IMR-90 (cell line): ENCODE results near the gene TOMM34. TPM values are rescaled to one million over a fixed set of nuclear protein-coding genes. Genes with fewer than 3 reads are reported as not detected.

Experiments used
- ATAC-seq: fragments of 200-7000 bp; cut with Tn5 transposase; 2 replicates; pipeline ENCODE4 v1.9.1; 2020; ENCODE audit warnings: low read depth, mild to moderate bottlenecking, moderate library complexity
- BruUV-seq: library from RNA; stranded (reverse); fragments of 400-500 nt; replicated peaks from 2 replicates; lab custom pipeline; 2021; lab: Mats Ljungman, UMichigan
- CTCF ChIA-PET: fragments of 300-600 bp; formaldehyde crosslinking; extraction: SDS; loops from one replicate; lab custom pipeline; 2021; ENCODE audit warnings: antibody characterized with exemption; lab: Yijun Ruan, JAX
- POLR2A ChIA-PET: fragments of 300-600 bp; sonication (Branson Sonifier 250); formaldehyde crosslinking; loops from one replicate; lab custom pipeline; 2022; ENCODE audit warnings: antibody characterized with exemption; ENCODE audit not compliant: unreplicated experiment; lab: Charles Lee
- DNase-seq: peaks from one replicate; pipeline ENCODE4 v3.0.0; 2013
- H2AFZ ChIP-seq: replicated peaks from 2 replicates; pipeline ENCODE3; 2013; ENCODE audit warnings: low read length, mild to moderate bottlenecking; ENCODE audit not compliant: poor library complexity
- H2AK5ac ChIP-seq: 2 replicates; pipeline ENCODE4 v1.6.1; 2013; ENCODE audit warnings: low read depth, low read length, inconsistent platforms
- H2AK9ac ChIP-seq: replicated peaks from 2 replicates; pipeline ENCODE3; 2013; ENCODE audit warnings: mild to moderate bottlenecking, low read depth, low read length, moderate library complexity; ENCODE audit not compliant: poor library complexity
- H2BK120ac ChIP-seq: 2 replicates; pipeline ENCODE4 v1.6.1; 2013; ENCODE audit warnings: low read depth, low read length, inconsistent platforms
- H2BK15ac ChIP-seq: 3 replicates; pipeline ENCODE4 v1.6.1; 2013; ENCODE audit warnings: low read depth, low read length, inconsistent platforms
- H2BK20ac ChIP-seq: 2 replicates; pipeline ENCODE4 v1.6.1; 2013; ENCODE audit warnings: low read depth, mild to moderate bottlenecking, inconsistent platforms, low read length, moderate library complexity
- H2BK5ac ChIP-seq: 2 replicates; pipeline ENCODE4 v1.6.1; 2013; ENCODE audit warnings: mild to moderate bottlenecking, low read depth, low read length, inconsistent platforms; ENCODE audit not compliant: poor library complexity, severe bottlenecking
- H3K14ac ChIP-seq: replicated peaks from 2 replicates; pipeline ENCODE4 v1.6.1; 2013; ENCODE audit warnings: low read depth, low read length, inconsistent platforms
- H3K18ac ChIP-seq: 2 replicates; pipeline ENCODE4 v1.6.1; 2013; ENCODE audit warnings: low read depth, low read length, control low read depth
- H3K23ac ChIP-seq: 2 replicates; pipeline ENCODE4 v1.6.1; 2013; ENCODE audit warnings: low read depth, low read length, inconsistent platforms
- H3K27ac ChIP-seq: 2 replicates; pipeline ENCODE4 v1.5.1; 2013; ENCODE audit warnings: mild to moderate bottlenecking, control low read depth, low read length; ENCODE audit not compliant: insufficient read depth
- H3K27me3 ChIP-seq: 2 replicates; pipeline ENCODE4 v1.6.1; 2013; ENCODE audit warnings: low read length; ENCODE audit not compliant: control insufficient read depth, insufficient read depth
- H3K36me3 ChIP-seq: 2 replicates; pipeline ENCODE4 v1.6.1; 2013; ENCODE audit warnings: low read length, mixed read lengths; ENCODE audit not compliant: control insufficient read depth, insufficient read depth
- H3K4ac ChIP-seq: 2 replicates; pipeline ENCODE4 v1.6.1; 2013; ENCODE audit warnings: low read depth, low read length, inconsistent platforms
- H3K4me1 ChIP-seq: 2 replicates; pipeline ENCODE4 v1.6.1; 2013; ENCODE audit warnings: low read length, mixed read lengths; ENCODE audit not compliant: control insufficient read depth, insufficient read depth
- H3K4me2 ChIP-seq: 2 replicates; pipeline ENCODE4 v1.6.1; 2013; ENCODE audit warnings: low read depth, mild to moderate bottlenecking, control low read depth, low read length, moderate library complexity
- H3K4me3 ChIP-seq: 2 replicates; pipeline ENCODE4 v1.5.1; 2013; ENCODE audit warnings: low read depth, mild to moderate bottlenecking, control low read depth, low read length, moderate library complexity; ENCODE audit not compliant: insufficient read depth
- H3K56ac ChIP-seq: 2 replicates; pipeline ENCODE4 v1.6.1; 2013; ENCODE audit warnings: low read length, inconsistent platforms; ENCODE audit not compliant: insufficient read depth; ENCODE audit errors: extremely low read depth
- H3K79me1 ChIP-seq, 2 experiments: 2 replicates each; pipeline ENCODE4 v1.6.1; 2013; ENCODE audit warnings: low read length in 2 of 2, inconsistent platforms in 1 of 2, low read depth in 1 of 2
- H3K9ac ChIP-seq: 2 replicates; pipeline ENCODE4 v1.6.1; 2013; ENCODE audit warnings: low read depth, low read length, control low read depth
- H3K9me1 ChIP-seq: 2 replicates; pipeline ENCODE4 v1.6.1; 2013; ENCODE audit warnings: low read length, inconsistent platforms; ENCODE audit not compliant: insufficient read depth
- H3K9me3 ChIP-seq: 2 replicates; pipeline ENCODE4 v1.6.1; 2013; ENCODE audit warnings: low read length; ENCODE audit not compliant: control insufficient read depth, insufficient read depth
- H4K20me1 ChIP-seq: 2 replicates; pipeline ENCODE4 v1.6.1; 2013; ENCODE audit warnings: low read length, inconsistent platforms; ENCODE audit not compliant: insufficient read depth
- H4K5ac ChIP-seq: 2 replicates; pipeline ENCODE4 v1.6.1; 2013; ENCODE audit warnings: mild to moderate bottlenecking, low read depth, low read length, control low read depth
- H4K8ac ChIP-seq, 2 experiments: 2 replicates each; pipeline ENCODE4 v1.6.1; 2013; ENCODE audit warnings: low read depth in 2 of 2, low read length in 2 of 2, control low read depth in 1 of 2, inconsistent platforms in 1 of 2
- H4K91ac ChIP-seq: 2 replicates; pipeline ENCODE4 v1.6.1; 2013; ENCODE audit warnings: low read depth, low read length, inconsistent platforms; ENCODE audit not compliant: insufficient read depth
- BHLHE40 ChIP-seq: fragments of 150-350 bp; IDR thresholded peaks from 2 replicates; pipeline ENCODE4 v1.6.1; 2016; ENCODE audit warnings: mild to moderate bottlenecking, low read depth, low read length
- CHD1 ChIP-seq: IDR thresholded peaks from 2 replicates; pipeline ENCODE4 v1.6.1; 2012; ENCODE audit warnings: low read depth, low read length, improper control_type of control experiment
- CTCF ChIP-seq: conservative IDR thresholded peaks from 2 replicates; pipeline ENCODE4 v1.5.1; 2012; ENCODE audit warnings: mild to moderate bottlenecking, low read depth, low read length, improper control_type of control experiment
- FOS ChIP-seq: fragments of 150-350 bp; IDR thresholded peaks from 2 replicates; pipeline ENCODE4 v1.6.1; 2016; ENCODE audit warnings: low read depth, low read length
- MAFK ChIP-seq: IDR thresholded peaks from 2 replicates; pipeline ENCODE4 v1.6.1; 2012; ENCODE audit warnings: low read depth, low read length, improper control_type of control experiment
- NFE2L2 ChIP-seq: fragments of 150-350 bp; IDR thresholded peaks from 2 replicates; pipeline ENCODE4 v1.6.1; 2016; ENCODE audit warnings: low read depth, mild to moderate bottlenecking, low read length
- POLR2A ChIP-seq: IDR thresholded peaks from 2 replicates; pipeline ENCODE4 v1.6.1; 2012; ENCODE audit warnings: mild to moderate bottlenecking, low read depth, low read length
- RCOR1 ChIP-seq: IDR thresholded peaks from 2 replicates; pipeline ENCODE4 v1.6.1; 2012; ENCODE audit warnings: mild to moderate bottlenecking, low read length, improper control_type of control experiment; ENCODE audit not compliant: insufficient replicate concordance
- WGBS, 2 experiments: methylation state at CpG; one replicate each; pipeline versions ENCODE4 v1.1.5 to v1.1.7; 2013; ENCODE audit warnings: missing lambda C conversion rate in 2 of 2; ENCODE audit not compliant: insufficient read length in 1 of 2; ENCODE audit errors: extremely low coverage in 2 of 2; 5-methylcytosine and 5-hydroxymethylcytosine counted together
- dilution Hi-C: fragments of 300-500 bp; cut with HindIII; formaldehyde crosslinking; loops from one replicate; pipeline ENCODE4 v1.14.3; 2018; ENCODE audit warnings: low sequenced_read_pairs; ENCODE audit not compliant: unreplicated experiment
- in situ Hi-C: fragments of 300-500 bp; cut with MboI; formaldehyde crosslinking; loops from 3 replicates; pipeline ENCODE4 v1.14.3; 2019; ENCODE audit warnings: low sequenced_read_pairs, inconsistent platforms, mixed read lengths
- intact Hi-C: fragments of 100-400 bp; cut with micrococcal nuclease; formaldehyde crosslinking; loops from 2 replicates; pipeline ENCODE4 v1.10.0; 2022
- polyA plus RNA-seq, 3 experiments: library from polyadenylated mRNA; depleted of rRNA; stranded (reverse); fragments of >200 nt; gene quantifications; 2 replicates each; pipeline ENCODE4 v1.2.3, GENCODE V29; 2012; ENCODE audit warnings: low replicate concordance in 1 of 3
- total RNA-seq: library from RNA; depleted of rRNA; stranded (reverse); fragments of >200 nt; gene quantifications from 2 replicates; pipeline ENCODE4 v1.2.3, GENCODE V29; 2012
- TF ChIP-seq, protein P1 (sequence below): fragments of 150-350 bp; IDR thresholded peaks from 2 replicates; pipeline ENCODE4 v1.6.1; 2017; ENCODE audit warnings: mild to moderate bottlenecking, antibody characterized with exemption, low read length, low read depth

TOMM34 gene
- total and polyA plus RNA-seq, 2 of the 4 experiments (the other 2 are of a cell fraction), result 97.5 to 101 TPM

DNA sequence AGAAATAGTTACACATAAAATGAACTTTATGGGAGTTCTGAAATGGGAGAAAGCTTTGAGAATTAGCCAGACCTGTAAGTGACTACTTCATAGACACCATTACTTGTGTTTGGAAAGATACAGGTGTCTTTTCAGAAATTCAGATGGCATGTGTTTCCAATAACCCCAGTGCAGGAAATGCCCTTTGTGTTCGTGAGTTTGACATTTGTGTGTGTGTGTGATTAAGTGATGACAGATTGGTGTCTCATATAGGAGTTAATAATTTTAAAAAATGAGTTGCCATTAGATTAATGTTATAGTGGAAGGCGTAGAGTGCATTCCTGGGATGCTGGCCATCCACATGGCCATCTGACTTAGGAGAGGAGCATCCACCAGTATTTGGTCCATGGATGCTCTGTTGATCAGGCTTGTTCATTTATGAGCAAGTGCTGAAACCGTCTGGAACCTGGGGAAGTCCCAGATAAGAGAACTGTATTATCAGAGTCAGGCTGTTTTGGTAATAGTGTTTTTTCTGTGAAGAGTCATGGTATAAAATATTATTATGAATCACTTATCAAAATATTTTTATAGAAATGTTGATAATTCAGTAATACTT is 9.2 kb upstream of the TOMM34 start:
- in situ Hi-C loops, result no loop called here
- H3K4me2 ChIP-seq, result no peak overlapping the region
- WGBS, 2 experiments, result 60% methylated on average over 1 of the region's 3 CpGs; no CpG with 5 or more reads in 1 of the 2 experiments

More for the DNA sequence above, 9.2 kb upstream of the TOMM34 start:
- H2AFZ ChIP-seq, result no peak overlapping the region
- DNase-seq (no peak), ATAC-seq (no peak)
- no peak overlapping the region for H4K5ac ChIP-seq
- intact Hi-C loops, result loop anchor here (10.0 kb wide), 1 partner anchor 805 kb away; no protein-coding TSS in a partner anchor
- no peaks in the 10 kb centered on the region for H3K27me3 ChIP-seq
- no peak overlapping the region for H3K4ac ChIP-seq
- no peak overlapping the region for H3K18ac ChIP-seq
- ChIA-PET POLR2A (no interaction called here), CTCF (no interaction called here)
- no peak overlapping the region for H3K4me3 ChIP-seq
- no peaks in the 10 kb centered on the region for H3K9me3 ChIP-seq
- no peak overlapping the region for H3K14ac ChIP-seq
- dilution Hi-C loops, result no loop called here
- no peak overlapping the region for H2BK120ac ChIP-seq
- H4K20me1 ChIP-seq, result no peaks in the 10 kb centered on the region; the same call in 1 of the 2 replicates
- peaks cover 10% of the 10 kb centered on the region for H3K9me1 ChIP-seq
- H3K36me3 ChIP-seq, result peaks cover 10% of the 10 kb centered on the region
- H3K23ac ChIP-seq, result peak overlapping the region; percentile 23; the same call in 1 of the 2 replicates
- no peak overlapping the region for H3K56ac ChIP-seq
- H4K8ac ChIP-seq, result no peak overlapping the region
- H2BK15ac ChIP-seq, result no peak overlapping the region
- H2AK5ac ChIP-seq, result no peak overlapping the region
- TF ChIP-seq, protein P1, sequence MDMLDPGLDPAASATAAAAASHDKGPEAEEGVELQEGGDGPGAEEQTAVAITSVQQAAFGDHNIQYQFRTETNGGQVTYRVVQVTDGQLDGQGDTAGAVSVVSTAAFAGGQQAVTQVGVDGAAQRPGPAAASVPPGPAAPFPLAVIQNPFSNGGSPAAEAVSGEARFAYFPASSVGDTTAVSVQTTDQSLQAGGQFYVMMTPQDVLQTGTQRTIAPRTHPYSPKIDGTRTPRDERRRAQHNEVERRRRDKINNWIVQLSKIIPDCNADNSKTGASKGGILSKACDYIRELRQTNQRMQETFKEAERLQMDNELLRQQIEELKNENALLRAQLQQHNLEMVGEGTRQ, result no peak
- no peak for TF ChIP-seq BHLHE40
- no peak for TF ChIP-seq CTCF
- no peak for TF ChIP-seq MAFK
- TF ChIP-seq NFE2L2, result no peak
- no peak for TF ChIP-seq POLR2A
- TF ChIP-seq CHD1, result no peak
- TF ChIP-seq FOS, result no peak
- TF ChIP-seq RCOR1, result no peak
- H2BK20ac ChIP-seq, result no peak overlapping the region
- no peak overlapping the region for H3K9ac ChIP-seq
- no peak overlapping the region for H2BK5ac ChIP-seq
- peaks cover 27 to 47% of the 10 kb centered on the region in 2 experiments for H3K79me1 ChIP-seq
- BruUV-seq, result no TSS peak
- no peak overlapping the region for H4K91ac ChIP-seq
- peaks cover 8% of the 10 kb centered on the region; the same call in 1 of the 2 replicates for H3K4me1 ChIP-seq
- H2AK9ac ChIP-seq, result no peak overlapping the region
- no peak overlapping the region for H3K27ac ChIP-seq
